NOMO-1 treated with DMSO at 0.1 percent for 48 hours (cell line): ENCODE measurements around the gene ZNF692.

Experiments used
- DNase-seq: peaks from one replicate; lab custom pipeline; 2025; ENCODE audit not compliant: unreplicated experiment; lab: John Stamatoyannopoulos, UW

Gene ZNF692

DNA sequence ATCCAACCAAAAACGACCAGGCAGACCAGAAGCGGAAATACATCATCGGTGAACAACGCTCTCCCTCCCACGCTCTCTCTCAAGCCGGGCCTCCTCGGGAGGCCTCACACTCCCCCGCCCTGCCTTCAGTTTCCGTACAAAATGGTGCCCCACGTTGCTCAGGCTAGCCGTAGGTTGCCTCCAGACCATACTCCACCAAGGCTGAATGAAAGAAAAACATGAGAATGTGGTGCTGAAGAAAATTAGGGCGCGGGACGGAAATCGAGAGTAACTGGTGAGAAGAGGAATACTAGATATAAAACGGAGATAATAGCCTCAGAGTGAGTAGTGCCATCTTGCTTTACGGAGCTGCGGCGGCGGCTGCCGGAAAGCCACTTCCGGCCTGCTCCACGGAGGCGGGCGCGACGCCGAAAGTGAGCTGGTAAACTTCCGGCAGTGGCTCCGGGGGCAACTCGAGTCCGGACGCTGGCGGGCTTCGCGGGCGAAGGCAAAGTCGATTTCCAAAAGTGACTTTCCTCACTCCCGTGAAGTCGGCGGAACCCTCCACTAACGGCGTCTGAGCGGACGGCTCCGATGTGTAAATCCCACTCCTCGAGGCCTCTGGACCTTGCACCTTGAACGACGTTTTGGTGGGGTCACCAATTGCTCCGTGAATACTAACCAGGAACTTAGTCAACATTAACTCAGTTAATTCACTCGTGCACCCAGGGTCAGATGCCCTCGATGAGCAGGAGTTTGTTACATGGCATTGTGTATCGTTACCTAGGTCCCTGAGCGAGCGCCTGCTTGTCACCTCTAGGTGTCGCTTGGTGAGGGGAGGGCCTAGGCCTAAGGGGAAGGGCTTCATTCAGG lies 32.8 kb downstream of the ZNF692 start, which contains the start of gene SH3BP5L:
Gene SH3BP5L, minus strand, starts transcription at position 7 of the 852 bp plus-strand sequence. CDS start 980 bp downstream, outside the sequence.
- peak; percentile 95 for DNase-seq

DNA sequence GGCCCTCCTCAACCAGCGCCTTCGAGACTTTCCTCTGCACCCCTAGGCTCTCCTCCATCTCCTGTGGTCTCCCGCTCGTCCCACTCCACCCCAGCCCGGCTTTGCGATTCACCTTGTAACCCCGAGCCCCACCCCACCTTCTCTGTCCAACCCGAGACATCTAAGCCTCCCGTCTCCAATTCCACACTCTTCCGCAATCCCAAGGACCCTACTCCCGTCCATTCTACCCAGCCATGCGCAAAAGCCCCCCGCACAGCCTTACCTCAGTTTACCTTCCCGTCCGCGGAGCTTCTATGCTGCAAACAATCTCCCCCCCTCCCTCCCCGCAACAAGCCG lies 33.3 kb downstream of the ZNF692 start:
- no peak for DNase-seq

DNA sequence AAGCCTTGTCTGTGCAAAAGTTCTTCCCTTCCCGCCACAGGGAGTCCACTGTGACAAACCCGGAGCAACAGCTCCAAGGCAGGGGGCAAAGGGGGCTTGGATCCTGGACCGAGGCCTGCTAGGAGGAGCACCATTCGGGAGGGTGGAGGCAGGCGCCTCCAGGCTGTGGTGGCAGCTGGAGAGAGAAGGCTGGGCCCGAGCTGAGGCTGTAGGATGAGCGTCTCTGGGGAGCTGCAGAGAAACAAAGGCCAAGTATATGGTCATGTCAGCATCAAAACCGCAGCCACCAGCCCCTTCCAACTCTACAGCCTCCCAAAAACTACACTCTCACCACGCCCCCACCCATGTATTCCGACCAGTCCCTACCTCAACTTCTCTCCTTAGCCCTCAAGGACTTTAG lies 33.7 kb downstream of the ZNF692 start:
- no peak for DNase-seq

DNA sequence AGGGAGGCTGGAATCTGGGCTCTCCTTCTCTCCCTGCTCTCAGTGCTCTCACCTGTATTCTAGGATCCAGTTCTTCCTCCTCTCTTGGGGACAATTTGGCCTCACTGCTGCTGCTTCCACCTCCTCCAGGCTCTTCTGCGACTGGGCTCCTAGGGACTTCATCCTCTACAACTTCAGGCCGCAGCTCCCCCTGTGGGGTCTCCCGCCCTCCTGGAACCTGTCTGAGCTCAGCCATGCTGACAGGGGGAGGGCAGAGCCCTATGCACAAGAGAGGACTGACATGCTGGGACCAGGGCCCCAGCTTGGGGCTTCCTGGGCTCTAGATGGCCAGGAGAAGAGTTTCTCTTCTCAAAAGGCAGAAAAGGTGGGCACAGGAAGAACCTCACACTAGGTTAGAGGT lies 34.2 kb downstream of the ZNF692 start:
- DNase-seq: no peak

- no peak for DNase-seq
These were observed 34.6 kb downstream of the ZNF692 start for GRCh38 chr1:248824301-248824700.

GRCh38 chr1:248823517-248824001 lies 35.3 kb downstream of the ZNF692 start:
- DNase-seq: peak; percentile 37

DNA sequence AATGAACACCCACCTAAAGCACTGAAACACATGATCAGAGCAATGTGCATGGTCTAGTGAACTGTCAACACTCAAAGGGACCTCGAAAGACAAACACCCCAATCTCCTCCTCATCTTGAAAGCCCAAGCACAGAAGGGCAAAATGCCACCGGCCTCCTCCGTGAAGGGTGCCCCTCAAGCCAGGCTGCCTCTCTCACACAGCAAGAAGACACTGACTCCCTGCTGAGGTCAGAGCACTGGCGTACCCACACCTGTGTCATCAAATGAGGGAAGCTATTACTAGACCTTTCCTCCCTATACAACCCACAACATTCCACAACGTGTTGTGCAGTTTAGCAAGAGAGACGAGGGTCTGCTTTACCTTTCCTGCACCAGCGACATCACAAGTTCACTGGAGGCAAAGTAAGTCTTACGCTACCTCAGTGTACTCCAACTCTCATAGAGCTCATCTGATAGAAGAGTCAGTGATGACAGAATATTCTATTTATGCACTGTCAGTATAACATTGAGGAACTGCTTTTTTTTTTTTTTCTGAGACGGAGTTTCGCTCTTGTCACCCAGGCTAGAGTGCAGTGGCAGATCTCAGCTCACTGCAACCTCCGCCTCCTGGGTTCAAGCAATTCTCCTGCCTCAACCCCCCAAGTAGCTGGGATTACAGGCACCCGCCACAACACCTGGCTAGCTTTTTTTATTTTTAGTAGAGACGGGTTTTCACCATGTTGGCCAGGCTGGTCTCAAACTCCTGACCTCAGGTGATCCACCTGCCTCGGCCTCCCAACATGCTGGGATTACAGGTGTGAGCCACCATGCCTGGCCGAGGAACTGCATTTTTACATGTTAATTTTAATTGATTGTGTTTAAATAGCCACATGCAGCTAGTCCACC lies 36.5 kb downstream of the ZNF692 start:
- DNase-seq: peak; percentile 78

- no peak for DNase-seq
These were observed 37.2 kb downstream of the ZNF692 start for GRCh38 chr1:248821641-248822040.

DNA sequence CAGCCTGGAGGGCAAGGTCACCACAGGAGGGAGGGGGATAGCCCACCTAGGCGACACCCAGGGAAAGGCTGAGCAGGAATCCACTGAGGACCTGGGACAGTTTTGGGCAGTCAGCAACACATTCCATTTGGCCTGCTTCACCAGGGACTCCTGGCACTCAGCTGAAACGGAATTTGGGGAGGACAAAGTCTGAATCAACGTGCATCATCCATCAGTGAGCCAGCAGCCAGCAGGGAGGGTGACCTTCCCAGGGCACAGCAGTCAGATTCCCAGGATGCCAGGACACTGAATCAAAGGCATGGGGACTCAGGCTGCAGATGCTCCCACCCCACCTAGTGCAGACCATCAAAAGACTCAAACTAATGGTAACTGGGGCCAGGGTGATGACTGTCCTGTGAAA lies 37.8 kb downstream of the ZNF692 start:
- DNase-seq: no peak

GRCh38 chr1:248820041-248820585 lies 38.8 kb downstream of the ZNF692 start:
- DNase-seq: no peak

- no peak for DNase-seq
These were observed 40.1 kb downstream of the ZNF692 start for GRCh38 chr1:248818505-248819374.

DNA sequence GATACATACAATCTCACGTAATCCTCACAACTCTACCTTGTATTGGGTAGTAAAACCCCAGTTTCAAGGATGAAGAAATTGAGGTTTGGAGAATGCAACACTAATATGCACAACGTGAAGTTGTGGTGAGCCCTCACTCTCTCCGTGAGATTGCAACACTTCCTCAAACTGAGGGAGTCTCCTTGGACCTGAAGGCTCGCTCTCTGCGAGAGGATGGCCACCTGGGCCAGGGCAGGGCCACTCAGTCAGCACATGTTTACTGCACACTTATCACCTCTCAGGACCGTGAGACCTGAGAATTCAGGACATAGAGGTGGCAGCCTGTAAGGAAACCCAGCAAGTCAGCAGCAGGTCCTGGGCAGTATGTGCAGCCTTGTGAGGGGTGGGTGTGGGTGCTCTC lies 41.8 kb downstream of the ZNF692 start:
- DNase-seq: peak; percentile 96

DNA sequence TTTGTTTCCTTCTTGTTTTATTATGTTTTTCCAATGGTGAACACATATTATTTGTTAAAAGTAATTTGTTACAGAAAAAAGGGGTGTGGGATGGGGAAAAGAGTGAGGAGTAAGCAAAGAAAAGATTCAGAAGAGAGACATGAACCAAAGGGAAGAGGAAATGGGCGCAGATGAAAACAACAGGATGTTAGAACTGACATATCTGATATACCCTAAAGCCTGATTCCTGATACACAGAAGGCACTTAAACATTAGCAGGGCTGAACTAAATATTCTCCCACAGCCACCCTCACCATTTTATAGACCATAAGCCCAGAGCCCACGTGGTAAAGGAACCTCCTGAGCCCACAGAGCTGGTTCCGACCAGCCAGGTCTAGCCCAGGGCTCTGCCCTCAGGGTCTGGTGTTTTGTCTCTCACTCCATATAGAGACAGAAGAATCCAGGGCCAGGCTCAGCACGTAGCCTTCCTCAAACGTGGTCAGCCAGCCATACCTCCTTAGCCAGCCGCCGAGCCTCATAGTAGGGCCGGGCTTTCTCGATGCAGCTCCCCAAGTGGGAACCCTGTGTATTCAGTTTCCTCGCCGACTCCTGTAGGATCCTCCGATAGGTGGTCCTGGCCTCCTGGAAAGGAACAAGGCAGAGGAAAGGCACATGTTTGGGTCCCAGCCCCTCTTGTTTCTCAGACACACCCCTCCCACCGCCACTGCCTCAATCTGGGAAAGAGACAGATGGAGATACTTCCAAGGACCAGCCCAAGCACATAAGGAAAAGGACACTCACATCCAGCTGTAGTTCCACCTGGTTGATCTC lies 42.6 kb downstream of the ZNF692 start:
- DNase-seq: no peak

DNA sequence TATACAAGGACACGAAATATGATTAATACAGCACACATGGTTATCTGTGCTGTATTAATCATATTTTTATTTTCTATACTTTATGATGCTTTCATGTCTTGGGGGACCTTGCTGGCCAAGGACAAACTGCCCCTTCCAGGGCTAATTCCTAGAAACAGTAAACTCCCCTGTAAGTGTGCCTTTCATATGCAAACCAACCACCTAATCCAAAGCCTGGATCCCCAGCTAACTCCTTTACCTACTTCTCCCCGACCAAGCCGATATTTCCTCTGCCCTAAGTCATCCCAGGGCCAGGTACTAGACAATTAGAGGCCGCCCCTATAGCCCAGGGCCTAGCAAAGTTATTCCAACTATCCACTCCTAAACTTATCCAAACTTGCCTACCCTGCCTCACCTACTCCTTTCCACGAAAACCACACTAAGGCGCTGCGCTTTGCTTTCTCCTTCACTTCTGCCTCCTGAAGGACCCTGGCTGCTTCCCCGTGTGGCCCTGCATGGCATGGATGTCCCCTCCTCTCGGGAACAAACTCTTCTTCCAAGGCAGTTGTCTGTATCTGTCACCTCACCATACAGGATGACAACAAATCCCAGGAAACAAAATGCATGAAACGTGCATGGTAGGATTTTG lies 43.4 kb downstream of the ZNF692 start:
- no peak for DNase-seq

GRCh38 chr1:248814351-248814750 lies 44.5 kb downstream of the ZNF692 start:
- DNase-seq: no peak

DNA sequence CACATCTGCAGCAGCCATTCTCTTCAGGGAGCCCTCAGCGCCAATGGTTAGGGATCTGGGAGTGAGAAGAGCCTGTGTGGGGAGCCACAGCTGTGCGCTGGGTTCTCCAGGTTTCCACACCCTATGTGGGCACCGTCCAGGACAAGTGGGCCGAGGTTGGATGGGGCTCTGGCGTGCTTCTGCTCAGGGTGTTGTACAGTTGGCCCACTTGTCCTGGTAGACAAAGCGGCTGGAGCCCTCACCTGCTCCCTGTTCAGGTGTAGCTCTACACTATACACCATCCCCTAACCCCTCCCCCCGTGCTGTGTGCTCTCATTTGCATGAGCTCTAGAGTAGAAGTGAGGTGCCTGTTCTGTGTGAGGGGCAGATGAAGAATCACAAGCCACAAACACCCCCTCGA lies 45.3 kb downstream of the ZNF692 start:
- no peak for DNase-seq

DNA sequence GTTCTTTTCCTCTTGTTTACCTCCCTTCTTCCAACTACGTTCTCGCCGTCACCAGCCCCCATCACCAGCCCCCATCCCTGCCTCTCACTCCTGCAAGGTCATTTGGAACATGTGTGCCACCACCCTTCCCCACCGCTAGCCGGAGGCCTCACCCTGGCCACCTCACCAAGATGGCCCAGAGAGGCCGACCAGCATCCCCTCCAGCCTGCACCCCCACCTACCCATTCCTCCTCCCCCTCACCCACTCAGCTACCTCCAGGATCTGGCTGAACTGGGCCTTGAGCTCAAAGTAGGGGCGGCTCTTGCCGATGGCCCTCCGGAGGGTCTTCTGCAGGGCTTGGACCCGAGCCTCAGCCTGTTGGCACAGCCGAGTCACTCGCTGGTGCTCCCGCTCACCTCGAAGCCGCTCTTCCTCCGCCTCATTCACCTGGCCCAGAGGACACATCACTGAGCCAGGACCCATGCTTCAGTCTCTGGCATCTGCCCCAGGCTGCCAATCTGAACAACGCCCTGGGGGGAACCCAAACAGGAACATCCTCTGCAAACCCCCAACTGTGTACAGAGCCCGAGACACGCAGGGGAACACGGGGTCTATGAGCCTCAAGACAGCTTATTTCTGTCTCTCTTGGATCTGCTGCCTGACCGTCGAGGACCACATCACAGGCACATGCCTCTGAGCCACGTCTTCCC lies 46.0 kb downstream of the ZNF692 start:
- DNase-seq: no peak
